Erythroblast (primary cell): ENCODE measurements around the gene PAM.

Experiments used
- GATA1 ChIP-seq: IDR thresholded peaks from 2 replicates; pipeline ENCODE4 v1.6.1; 2011; ENCODE audit warnings: low read depth, mild to moderate bottlenecking, control low read depth, low read length, moderate library complexity
- POLR2A ChIP-seq: IDR thresholded peaks from 2 replicates; pipeline ENCODE4 v1.6.1; 2011; ENCODE audit warnings: mild to moderate bottlenecking, low read length

DNA sequence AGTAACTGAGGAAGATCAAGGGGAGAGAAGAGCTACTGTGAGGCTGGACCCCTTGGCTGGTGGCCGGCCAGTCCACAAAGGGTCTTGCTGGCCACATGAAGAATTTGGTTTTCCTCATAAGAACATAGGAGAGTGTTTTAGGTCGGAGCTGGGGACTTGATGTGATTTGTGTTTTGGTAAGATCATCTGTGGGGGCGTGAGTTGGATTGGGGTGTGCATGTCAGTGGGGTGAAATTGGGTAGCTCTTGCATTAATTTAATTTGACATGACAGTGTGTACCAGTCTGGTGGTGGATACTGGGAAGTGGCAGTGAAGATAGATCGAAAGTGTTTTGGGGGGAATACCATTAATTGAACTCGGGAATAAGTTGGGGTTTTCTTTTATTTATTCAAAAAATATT lies 8.6 kb downstream of the PAM start:
- TF ChIP-seq POLR2A, result no peak
- TF ChIP-seq GATA1, result no peak
